ENCODE data around the gene KLHDC3.

Gene KLHDC3, protein sequence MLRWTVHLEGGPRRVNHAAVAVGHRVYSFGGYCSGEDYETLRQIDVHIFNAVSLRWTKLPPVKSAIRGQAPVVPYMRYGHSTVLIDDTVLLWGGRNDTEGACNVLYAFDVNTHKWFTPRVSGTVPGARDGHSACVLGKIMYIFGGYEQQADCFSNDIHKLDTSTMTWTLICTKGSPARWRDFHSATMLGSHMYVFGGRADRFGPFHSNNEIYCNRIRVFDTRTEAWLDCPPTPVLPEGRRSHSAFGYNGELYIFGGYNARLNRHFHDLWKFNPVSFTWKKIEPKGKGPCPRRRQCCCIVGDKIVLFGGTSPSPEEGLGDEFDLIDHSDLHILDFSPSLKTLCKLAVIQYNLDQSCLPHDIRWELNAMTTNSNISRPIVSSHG

DNA sequence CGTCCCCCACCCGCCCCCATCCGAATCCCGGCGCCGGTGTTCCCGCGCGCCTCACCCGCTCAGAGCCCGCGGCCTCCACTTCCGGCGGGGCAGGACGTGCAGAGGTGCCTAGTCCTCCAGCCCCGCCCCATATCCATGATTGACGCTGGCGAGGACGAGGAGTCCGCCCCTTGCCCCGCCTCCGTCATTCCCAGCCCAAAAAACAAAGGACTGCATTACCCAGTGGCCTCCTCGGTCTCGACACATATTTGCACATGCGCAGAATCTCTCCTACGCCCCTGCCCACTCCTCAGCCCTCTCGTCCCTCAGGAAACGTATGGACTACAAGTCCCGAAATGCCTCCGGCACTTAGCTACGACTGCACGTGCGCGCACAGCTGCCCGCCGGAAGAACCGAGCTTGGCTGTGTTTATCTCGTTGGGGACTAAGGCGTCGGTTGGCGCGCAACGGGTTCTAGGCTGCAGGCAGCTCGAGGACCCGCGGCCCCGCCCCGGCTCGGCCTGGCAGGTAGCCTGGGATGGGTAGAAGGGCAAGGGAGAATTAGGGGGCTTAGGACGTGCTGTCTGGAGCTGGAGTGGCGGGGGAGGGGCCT lies at the start of gene KLHDC3, which contains the start of gene MEA1:
Gene KLHDC3, plus strand, starts transcription at position 407 of the 591 bp plus-strand sequence. CDS start 2,944 bp downstream, outside the sequence.
Gene MEA1, minus strand, starts transcription at position 104 of the 591 bp plus-strand sequence. CDS start 133 bp downstream, outside the sequence.
- DNase-seq: peak; percentile 97

DNA sequence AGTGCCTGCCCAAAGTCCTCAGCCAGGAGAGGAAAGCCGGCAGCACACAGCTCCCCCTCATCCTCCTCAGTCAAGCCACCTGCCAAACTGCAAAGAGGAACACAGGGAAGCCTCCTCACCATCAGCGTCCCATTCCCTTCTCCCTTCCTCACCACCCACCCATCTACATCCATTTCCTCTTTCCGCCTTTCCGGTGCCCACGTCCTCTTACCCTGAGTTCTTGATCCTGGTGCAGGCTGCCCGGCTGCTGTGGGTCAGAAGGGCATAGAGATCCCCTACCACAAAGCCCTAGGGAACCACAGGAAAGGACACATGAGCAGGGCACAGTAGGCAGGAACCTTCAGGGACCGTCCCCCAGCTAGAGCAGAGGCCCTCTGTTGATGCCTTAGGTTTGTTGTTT lies 47.5 kb upstream of the KLHDC3 start:
- DNase-seq: no peak

DNA sequence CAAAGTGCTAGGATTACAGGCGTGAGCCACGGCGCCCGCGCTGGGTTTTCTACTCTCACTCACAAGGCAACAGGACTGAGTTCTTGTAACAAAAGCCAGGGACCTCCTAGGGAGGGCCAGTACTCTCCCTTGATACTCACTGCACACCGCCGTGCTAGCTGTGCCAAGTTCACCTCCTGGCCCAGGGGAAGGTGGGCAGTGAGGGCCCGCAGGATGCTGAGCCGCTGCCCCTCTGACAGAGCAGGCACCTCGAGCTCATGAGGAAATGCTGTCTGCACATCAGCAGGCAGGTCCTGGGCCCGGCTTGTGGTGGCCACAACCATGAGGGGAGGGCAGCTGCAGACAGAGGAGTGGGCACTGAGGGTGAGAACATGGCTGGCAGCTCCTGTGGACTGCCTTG lies 46.8 kb upstream of the KLHDC3 start:
- DNase-seq: no peak

DNA sequence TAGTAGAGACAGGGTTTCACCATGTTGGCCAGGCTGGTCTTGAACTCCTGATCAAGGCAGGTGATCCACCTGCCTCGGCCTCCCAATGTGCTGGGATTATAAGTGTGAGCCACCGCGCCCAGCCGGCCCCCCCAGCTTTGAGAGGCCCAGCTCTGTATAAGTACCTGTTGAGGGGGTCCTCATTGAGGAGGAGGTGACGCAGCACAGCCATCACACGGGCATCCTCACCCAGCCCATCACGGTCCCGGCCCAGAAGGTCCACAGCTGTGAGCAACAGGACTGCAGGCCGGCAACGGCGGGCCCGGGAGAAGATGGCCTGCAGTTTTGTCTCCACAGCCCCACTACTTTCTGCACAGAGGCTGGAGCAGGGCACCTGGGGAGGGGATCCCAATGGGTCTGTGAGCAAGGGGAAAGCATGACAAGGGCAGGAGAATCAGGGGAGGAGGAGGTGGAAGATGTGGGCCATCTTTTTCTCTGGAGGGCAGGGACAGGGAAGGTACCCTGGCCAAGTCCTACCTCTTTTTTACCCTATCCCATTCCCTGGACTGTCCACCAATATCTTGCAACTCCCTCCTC lies 45.8 kb upstream of the KLHDC3 start:
- DNase-seq: no peak

DNA sequence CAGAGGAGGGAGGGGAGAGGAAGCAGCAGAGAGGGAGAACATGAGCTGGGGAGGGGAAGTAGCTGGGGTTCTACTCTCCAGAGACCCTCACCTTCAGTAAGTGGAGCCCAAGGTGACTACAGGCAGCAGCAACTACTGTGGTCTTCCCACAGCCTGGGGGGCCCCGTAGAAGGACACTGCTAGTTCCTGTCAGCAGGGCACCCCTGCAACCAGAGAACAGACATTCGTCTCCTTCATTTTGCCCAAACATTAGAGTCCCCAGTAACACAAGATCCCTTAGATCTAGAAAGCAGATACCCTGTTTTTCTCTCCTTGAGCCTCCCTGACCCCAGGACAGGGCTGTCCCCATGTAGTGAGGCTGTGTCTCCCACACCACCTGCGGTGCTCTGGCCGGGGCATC lies 45.3 kb upstream of the KLHDC3 start:
- no peak for DNase-seq

DNA sequence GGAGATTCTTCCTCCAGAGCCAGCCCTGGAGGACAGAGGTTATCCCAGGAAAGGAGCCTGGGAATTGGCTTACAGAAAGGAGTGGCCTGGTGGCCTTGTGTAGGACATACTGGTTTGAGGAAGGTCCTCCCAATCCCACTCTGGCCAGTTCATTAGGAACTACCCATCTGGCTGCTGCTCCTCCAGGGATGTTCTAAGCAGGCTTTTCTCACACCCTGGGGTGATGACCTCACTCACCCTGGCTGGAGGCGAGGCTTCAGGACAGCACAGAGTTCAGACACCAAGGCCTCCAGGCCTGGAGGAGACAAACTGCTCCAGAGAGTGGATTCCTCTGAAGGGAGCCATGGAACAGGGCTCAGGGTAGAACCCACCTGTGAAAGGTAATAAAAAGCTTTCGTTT lies 44.6 kb upstream of the KLHDC3 start:
- no peak for DNase-seq

DNA sequence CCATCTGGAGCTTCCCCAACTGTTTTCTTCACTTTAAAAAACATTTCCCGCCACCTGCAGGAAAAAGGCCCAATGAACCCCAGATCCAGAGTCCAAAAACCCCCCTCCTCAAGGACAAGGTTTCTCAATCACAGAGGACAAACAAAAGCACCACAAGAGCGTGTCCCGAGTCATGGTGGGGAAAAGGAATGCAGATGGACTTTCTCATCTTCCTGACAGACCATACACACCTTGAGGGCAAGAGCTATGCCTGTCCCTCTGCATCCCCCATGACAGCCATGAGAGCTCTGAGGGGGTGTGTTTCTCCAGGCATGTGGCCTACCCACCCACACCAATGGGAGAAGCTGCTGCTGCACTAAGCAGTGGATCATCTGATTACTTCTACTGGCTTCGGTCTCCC lies 44.1 kb upstream of the KLHDC3 start:
- DNase-seq: no peak

DNA sequence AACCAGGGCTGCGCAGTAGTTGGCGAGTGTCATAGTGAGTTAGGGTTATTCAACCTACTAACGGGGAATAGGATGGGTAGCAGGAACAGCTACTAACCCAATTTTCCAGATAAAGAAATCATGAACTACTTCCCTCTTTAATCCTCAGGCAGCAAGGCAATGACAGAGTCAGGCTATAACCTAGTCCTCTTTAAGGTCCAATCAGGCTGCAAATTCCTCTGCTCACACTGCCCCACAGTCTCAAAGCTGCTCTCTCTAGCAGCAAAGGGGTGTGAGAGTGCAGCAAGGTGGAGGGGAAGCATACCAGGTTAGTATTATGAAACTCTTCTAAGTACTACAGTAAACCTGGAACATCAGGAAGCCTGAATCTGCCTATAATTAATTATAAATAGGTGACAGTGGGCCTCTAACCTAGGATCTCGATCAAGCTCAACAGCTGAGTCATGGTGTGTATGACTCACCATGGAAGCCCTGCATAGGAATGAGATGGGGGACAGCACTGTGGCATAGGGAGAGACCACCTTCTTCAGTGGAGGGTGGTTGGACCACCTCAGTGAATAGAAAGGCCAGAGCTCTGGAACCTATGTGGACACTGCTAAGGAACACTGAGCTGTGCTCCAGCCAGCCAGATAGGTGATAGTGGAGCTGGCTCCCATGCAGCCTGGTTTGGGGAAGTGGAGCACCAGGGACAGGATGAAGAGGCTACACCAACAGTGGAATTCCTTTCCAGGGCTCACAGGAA lies 43.0 kb upstream of the KLHDC3 start:
- no peak for DNase-seq

DNA sequence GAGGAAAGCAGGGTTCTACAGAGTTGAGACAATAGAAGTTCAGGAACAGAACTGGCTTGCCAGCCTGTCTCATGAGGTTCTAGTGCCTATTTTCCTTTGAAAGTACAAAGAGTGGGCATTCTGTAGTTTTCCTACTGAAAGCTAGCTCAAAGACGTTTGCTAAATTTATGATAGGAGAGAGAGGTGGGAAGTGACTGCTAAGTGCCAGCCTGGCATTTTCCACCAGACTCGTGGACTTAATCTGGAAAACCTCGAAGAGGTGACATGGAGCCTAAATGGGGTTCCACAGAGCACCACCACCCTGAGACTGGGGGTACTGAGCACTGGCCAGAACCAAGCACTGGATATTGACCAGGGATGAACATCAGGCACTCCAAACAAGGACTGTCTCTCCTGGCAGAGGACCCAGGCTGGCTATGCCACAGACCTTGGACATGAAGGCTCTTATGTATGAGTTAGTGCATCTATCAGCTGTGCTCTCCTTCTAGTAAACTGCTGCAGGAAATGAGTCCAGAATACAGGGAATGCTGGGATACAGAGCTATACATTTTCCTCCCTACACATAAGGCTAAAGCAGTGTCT lies 42.2 kb upstream of the KLHDC3 start:
- no peak for DNase-seq

DNA sequence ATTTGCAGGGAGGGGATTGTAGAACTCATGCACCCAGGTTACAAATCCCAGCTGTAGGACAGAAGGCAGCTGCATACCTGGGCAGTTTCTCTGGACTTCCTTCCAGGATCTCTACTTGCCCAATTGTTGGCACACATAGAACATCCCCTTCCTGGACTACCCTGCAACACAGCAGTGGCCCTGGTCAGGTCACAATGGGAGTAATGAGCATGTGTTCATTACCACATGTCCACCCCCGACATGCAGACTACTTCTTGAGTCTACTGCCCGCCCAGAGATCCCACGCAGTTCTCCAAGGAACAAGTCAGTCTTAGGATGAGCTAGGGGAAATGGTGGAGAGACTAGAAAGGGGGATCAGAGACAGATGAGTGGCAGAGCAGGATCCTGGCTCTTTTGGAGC lies 40.1 kb upstream of the KLHDC3 start:
- DNase-seq: no peak

DNA sequence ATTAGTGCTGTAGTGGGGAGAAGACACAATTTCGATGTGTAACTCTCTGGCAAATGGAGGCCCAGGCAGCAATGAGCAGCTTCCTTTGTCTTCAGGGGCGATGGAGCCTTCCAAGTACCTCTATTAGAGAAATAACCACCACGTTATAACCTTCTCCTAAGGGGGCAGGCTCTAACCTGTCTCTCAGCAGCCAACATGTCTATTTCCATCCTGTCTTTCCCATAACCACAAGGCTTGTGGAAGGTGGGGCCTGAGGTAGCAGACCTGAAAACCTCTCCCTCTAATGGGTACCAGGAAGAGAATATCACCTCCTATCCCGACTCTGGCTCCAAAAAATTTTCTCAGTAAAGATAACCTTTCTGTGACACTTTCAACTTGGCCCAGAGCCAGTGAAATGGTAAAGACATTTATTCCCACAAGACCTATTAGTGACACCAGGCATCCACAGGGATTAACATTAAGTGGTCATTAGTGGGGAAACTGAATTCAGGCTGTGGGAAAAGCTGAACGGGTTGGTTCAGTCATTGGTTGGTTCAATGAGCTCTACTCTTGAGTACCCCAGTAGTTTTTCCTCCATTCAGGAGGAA lies 39.0 kb upstream of the KLHDC3 start:
- no peak for DNase-seq

DNA sequence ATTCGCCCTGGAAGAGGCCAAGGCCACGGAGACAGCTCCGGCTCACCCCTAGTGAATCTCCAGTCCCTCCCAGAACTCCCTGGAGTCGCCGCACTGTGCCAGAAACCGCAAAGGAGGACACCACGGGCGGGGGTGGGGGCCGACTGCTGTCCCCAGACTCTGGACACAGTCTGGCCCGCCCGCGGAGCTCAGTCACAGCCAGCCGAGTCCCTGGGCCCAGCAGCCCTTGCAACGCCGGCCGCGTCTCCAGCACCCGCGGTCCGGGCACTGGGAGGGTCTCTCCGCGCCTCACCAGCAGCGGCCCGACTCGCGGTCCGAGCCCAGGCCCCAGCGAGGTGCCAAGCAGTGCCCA lies 35.6 kb upstream of the KLHDC3 start:
- no peak for DNase-seq

DNA sequence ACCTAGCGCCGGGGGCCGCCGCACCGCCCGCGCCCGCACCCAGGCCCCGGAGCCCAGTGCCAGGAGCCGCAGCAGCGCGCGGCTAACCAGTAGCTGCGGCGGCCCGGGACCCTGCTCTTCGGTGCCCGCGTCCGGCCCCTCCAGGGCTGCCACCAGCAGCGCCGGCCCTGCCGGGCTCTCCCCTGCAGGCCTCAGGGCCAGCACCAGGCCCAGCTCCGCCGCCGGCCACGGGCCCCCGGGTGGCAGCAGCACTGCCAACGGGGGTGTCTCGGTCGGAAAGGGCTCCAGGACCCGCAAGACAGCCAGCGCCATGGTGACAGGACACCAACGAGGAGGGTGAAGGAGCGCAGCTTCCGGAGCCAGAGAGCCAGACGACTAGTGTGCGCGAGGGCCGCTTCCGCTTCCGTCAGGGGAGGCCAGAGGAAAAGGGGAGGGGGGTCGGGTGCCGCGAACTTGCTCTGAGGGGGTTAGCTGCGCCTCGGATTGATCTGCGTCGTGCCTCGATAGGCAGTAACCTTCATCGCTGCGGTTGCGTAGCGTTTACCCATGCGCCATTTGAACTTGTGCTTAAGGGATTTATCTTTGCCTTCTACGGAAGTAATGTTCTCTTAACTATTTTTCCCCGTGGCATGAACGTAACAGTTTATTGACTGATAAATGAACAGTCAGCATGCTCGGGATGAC lies 35.1 kb upstream of the KLHDC3 start, which contains the start of gene PEX6:
Gene PEX6, minus strand, starts transcription at position 343 of the 684 bp plus-strand sequence. Its CDS starts 31 bp downstream, at position 312.
- DNase-seq: peak; percentile 90

DNA sequence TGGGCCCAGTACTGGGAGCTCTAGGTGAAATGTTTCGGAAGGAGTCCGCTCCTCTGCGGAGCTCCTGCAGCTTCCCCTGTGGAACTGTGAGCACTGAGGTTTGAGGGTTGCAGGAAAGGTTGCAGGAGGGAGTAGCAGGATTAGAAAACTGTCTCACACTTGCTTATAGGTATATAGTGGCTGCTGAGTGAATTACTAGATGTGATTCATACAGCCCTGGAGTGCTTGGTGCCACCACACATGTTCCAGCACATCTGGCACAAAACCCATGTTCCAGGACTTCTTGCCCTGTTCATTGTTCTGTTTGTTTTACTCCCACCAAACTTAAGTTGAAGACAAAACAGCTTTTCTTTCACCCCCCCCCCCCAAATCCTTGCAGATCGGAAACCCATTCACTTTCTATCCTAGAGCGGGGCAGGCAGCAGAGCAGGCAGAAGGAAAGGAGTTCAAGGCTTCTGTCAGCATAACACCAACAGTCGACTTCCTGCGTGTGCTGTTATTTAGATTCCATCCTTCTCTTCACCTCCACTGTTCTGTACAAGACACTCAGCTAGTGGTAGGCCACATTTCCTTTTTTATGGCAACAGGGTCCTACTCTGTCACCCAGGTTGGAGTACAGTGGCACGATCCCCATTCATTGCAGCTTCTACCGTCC lies 34.4 kb upstream of the KLHDC3 start:
- no peak for DNase-seq

DNA sequence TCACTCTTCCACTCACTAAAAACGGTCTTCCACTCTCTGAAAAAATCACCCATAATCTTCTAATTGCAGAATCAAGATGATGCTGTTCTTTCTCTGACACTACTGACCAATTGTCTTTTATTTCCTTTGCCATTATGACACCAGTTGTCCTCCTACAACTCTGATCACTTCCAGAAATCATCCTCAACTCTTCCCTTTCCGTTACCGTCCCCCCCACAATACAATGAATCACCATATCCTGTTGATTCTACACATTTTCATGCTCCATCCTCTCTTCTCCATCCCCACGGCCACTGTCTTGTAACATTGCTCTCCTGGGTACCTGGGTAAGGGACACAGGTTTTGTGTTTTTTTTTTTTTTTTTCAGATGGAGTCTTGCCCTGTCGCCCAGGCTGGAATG lies 32.2 kb upstream of the KLHDC3 start:
- DNase-seq: no peak

DNA sequence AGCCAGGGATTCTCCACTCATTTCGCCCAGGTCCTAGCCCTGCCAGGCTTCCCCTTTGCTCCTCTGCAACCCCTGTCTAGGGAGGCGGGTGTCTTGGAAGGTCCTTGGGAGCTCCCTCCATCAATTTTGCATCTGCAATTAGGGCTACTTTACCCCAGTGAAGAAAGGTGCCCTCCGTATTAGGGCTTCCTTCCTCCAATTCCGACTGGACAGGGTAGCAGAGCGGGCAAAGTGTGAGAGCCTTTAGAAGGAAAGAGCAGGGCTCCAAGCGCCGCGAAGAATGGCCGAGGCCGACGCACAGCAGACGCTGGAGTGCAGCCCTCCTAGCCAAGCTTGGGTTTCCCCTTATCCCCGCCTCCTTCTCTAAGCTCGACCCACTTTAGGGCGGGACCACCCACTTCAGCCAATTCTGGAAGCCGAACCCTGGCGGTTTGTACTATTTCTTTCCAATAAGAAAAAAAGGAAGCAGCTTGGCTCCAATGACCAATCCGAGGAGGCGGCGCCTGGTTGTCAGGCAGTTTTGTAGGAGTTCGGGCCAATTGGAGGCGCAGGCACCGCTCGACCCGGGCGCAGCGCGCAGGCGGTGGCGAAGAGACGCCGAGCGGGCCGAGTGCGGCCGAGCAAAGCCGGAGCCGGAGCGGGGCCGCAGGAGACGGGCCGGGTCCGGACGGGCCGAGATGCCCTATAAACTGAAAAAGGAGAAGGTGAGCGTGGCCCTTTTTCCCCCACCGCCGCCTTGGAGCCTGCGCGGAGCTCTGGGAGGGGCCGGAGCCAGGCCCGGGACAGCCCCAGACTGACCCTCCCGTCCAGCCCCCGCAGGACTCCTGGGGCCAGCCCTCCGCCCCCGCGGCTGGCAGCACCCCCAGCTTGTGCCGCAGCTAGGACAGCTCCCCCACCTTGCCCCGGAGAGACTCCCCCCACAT lies 29.8 kb upstream of the KLHDC3 start, which contains the start of gene PPP2R5D:
Gene PPP2R5D, plus strand, starts transcription at position 570 of the 923 bp plus-strand sequence. Its CDS starts 108 bp downstream, at position 678.
- DNase-seq: peak; percentile 95

DNA sequence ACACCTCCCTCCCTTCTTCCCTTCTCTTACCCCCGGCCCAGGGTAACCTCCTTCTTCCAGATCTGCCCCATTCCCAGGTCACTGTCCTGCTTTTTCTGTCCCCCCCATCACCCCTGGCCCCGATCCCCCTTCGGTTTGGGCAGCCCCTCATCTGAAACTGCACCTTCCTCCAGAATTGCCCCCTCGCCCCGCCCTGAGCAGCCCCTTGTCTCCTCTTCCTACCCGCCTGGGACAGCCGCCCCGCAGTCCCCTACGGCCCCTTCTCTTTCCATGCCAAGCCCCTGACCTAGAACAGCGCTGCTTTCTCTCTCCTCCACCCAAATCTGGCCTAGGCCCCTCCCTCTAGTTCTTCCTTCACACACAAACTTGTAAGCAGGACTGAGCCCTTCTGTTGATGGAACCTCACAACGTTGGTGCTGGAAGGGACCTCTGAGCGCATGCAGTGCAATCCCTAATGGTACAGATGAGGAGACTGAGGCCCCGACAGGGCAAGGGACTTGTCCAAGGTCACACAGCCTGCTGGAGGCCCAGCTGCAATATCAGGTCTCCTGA lies 29.0 kb upstream of the KLHDC3 start:
- peak; percentile 28 for DNase-seq

DNA sequence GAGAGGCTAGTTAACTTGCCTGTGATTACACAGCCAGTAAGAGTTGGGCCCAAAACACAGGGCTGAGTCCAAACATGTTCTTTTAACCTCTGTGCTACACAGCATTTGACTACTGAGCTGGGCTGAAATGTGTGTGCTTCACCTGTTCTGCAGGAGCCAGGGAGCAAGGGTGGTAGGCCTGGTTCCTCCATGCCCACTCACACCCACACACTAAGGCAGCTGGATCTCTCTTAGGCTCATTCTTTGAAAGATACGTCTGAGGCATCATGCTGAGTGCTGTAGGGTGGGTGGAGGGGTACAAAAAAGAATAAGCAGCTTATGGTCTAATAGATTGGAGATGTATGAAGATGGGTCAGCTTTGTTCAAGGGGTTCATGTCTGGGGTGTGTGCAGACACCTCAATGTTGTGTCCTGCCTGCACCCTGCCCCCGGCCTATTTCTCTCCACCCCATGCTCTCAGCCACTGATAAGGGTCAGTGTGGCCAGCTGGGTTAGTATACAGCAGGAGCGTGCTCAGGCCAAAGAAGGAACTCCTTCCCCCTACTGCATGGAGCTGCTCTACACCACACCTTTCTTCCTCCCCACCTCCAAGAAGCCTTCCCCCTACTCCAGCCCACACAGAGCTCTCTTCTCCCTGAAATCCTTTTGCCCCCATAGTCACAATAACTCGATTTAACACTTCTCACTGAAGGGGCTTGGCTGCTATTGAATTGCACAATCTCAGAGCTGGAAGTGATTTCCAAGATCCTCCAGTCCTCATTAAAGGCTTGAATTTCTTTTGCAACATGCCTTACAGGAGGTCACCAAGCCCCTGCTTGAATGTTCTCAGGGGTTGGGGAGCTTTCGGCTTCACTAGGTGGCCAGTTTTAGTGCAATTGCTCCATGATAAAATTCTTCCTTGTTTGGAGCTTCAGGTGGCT lies 26.3 kb upstream of the KLHDC3 start:
- DNase-seq: no peak
